GM21381 (cell line): ENCODE measurements around the gene CEP72.
"Not testable (repeated sequence)": the region's sequence is repeated elsewhere in the genome, so short reads cannot be mapped to it uniquely, and the experiment has no call there.

Experiments used
- ATAC-seq: cut with Tn5 transposase; IDR thresholded peaks from one replicate; pipeline ENCODE4 v1.9.1; 2021; ENCODE audit warnings: mild to moderate bottlenecking, moderate library complexity; ENCODE audit not compliant: unreplicated experiment

CEP72 gene

GRCh38 chr5:680836-681235, 68.7 kb downstream of the CEP72 start:
- not testable (repeated sequence) for ATAC-seq

- ATAC-seq: not testable (repeated sequence)
These were observed 69.4 kb downstream of the CEP72 start for GRCh38 chr5:681317-682191.

GRCh38 chr5:682216-682615, 70.1 kb downstream of the CEP72 start:
- not testable (repeated sequence) for ATAC-seq

- ATAC-seq: not testable (repeated sequence)
These were observed 70.7 kb downstream of the CEP72 start for GRCh38 chr5:682651-683358.

GRCh38 chr5:683551-684481, 71.7 kb downstream of the CEP72 start:
- ATAC-seq: no peak

GRCh38 chr5:684751-685216, 72.6 kb downstream of the CEP72 start:
- ATAC-seq: no peak

GRCh38 chr5:685262-686171, 73.4 kb downstream of the CEP72 start:
- ATAC-seq: no peak

- ATAC-seq: not testable (repeated sequence)
These were observed 74.0 kb downstream of the CEP72 start for GRCh38 chr5:686172-686523.

GRCh38 chr5:686936-687335, 74.8 kb downstream of the CEP72 start:
- not testable (repeated sequence) for ATAC-seq

- not testable (repeated sequence) for ATAC-seq
These were observed 76.3 kb downstream of the CEP72 start for GRCh38 chr5:688348-689010.

- ATAC-seq: not testable (repeated sequence)
These were observed 78.2 kb downstream of the CEP72 start for GRCh38 chr5:690293-690692.

- ATAC-seq: not testable (repeated sequence)
These were observed 78.9 kb downstream of the CEP72 start for GRCh38 chr5:691049-691448.

- ATAC-seq: no peak
These were observed 79.8 kb downstream of the CEP72 start for GRCh38 chr5:691817-692528.

- ATAC-seq: peak; percentile 11
These were observed 80.4 kb downstream of the CEP72 start for GRCh38 chr5:692529-693041.

GRCh38 chr5:693271-694041, 81.3 kb downstream of the CEP72 start, which contains the start of gene TPPP:
TSS of gene TPPP (minus strand) at chr5:693352. CDS start at chr5:678060, 15,292 bp downstream.
- ATAC-seq: peak; percentile 78

GRCh38 chr5:694042-694431, 81.9 kb downstream of the CEP72 start:
- not testable (repeated sequence) for ATAC-seq

GRCh38 chr5:695475-695874, 83.3 kb downstream of the CEP72 start:
- not testable (repeated sequence) for ATAC-seq

- not testable (repeated sequence) for ATAC-seq
These were observed 84.1 kb downstream of the CEP72 start for GRCh38 chr5:696191-696590.
